ENCODE measurements around the gene PLEKHA1. TPM values are rescaled to one million over a fixed set of nuclear protein-coding genes. Genes with fewer than 3 reads are reported as not detected.

PLEKHA1 gene
- total RNA-seq, 2 experiments from 2014 or later: 5.5 to 7.3 TPM

GRCh38 chr10:122467701-122468100, 93.2 kb downstream of the PLEKHA1 start:
- Histone ChIP-seq H3K9me3 (ENCODE audit: low read length) (no peaks in the 10 kb centered on the region), H3K4me3 (ENCODE audit: low read depth, low read length, poor library complexity, severe bottlenecking) (no peak overlapping the region), H3K4me2 (ENCODE audit: low read length) (no peak overlapping the region), H3K36me3 (ENCODE audit: insufficient read depth, low read length) (no peaks in the 10 kb centered on the region), H4K20me1 (ENCODE audit: insufficient read depth, low read length) (no peaks in the 10 kb centered on the region), H2AFZ (ENCODE audit: low read length) (no peak overlapping the region), H3K9me2 (ENCODE audit: insufficient read depth, low read length) (no peaks in the 10 kb centered on the region), H3K27ac (ENCODE audit: low read depth, low read length, poor library complexity, severe bottlenecking) (no peak overlapping the region), H3K79me2 (ENCODE audit: insufficient read depth, low read depth, low read length) (no peaks in the 10 kb centered on the region), H3K4me1 (ENCODE audit: insufficient read depth, low read length, poor library complexity, severe bottlenecking) (no peaks in the 10 kb centered on the region)
- POLR2A ChIA-PET: no interaction called here
- no peak for DNase-seq (ENCODE audit: low spot score)
- intact Hi-C loops (cut with micrococcal nuclease; ENCODE audit: unreplicated experiment): no loop called here
- TF ChIP-seq, protein P1, sequence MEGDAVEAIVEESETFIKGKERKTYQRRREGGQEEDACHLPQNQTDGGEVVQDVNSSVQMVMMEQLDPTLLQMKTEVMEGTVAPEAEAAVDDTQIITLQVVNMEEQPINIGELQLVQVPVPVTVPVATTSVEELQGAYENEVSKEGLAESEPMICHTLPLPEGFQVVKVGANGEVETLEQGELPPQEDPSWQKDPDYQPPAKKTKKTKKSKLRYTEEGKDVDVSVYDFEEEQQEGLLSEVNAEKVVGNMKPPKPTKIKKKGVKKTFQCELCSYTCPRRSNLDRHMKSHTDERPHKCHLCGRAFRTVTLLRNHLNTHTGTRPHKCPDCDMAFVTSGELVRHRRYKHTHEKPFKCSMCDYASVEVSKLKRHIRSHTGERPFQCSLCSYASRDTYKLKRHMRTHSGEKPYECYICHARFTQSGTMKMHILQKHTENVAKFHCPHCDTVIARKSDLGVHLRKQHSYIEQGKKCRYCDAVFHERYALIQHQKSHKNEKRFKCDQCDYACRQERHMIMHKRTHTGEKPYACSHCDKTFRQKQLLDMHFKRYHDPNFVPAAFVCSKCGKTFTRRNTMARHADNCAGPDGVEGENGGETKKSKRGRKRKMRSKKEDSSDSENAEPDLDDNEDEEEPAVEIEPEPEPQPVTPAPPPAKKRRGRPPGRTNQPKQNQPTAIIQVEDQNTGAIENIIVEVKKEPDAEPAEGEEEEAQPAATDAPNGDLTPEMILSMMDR (conservative IDR thresholded peaks at IDR 0.05; ENCODE audit: low read length): no peak
- TF ChIP-seq EZH2phosphoT487 (IDR thresholded peaks at IDR 0.05; ENCODE audit: borderline replicate concordance, low read depth, low read length): no peak
- CTCF ChIA-PET (ENCODE audit: unreplicated experiment): no interaction called here
- no TSS peak for BruUV-seq (replicated peaks)

- ChIA-PET CTCF (ENCODE audit: unreplicated experiment) (no interaction called here), POLR2A (interaction anchor here (0.6 kb wide), 1 partner anchor 167 kb away, joined by 3 read pairs; no protein-coding TSS in a partner anchor)
- BruUV-seq (replicated peaks): no TSS peak
- Histone ChIP-seq H3K4me3 (ENCODE audit: low read depth, low read length, poor library complexity, severe bottlenecking) (no peak overlapping the region), H3K36me3 (ENCODE audit: insufficient read depth, low read length) (no peaks in the 10 kb centered on the region), H3K79me2 (ENCODE audit: insufficient read depth, low read depth, low read length) (no peaks in the 10 kb centered on the region), H3K27ac (ENCODE audit: low read depth, low read length, poor library complexity, severe bottlenecking) (no peak overlapping the region), H3K4me1 (ENCODE audit: insufficient read depth, low read length, poor library complexity, severe bottlenecking) (no peaks in the 10 kb centered on the region), H3K9me2 (ENCODE audit: insufficient read depth, low read length) (no peaks in the 10 kb centered on the region), H4K20me1 (ENCODE audit: insufficient read depth, low read length) (no peaks in the 10 kb centered on the region), H3K9me3 (ENCODE audit: low read length) (no peaks in the 10 kb centered on the region), H3K4me2 (ENCODE audit: low read length) (no peak overlapping the region), H2AFZ (ENCODE audit: low read length) (no peak overlapping the region)
- TF ChIP-seq EZH2phosphoT487 (IDR thresholded peaks at IDR 0.05; ENCODE audit: borderline replicate concordance, low read depth, low read length): no peak
- TF ChIP-seq, protein P1 (conservative IDR thresholded peaks at IDR 0.05; ENCODE audit: low read length): no peak
- DNase-seq (ENCODE audit: low spot score): no peak
- intact Hi-C loops (cut with micrococcal nuclease; ENCODE audit: unreplicated experiment): no loop called here
Measured at GRCh38 chr10:122468307-122468925, 93.9 kb downstream of the PLEKHA1 start.

GRCh38 chr10:122468926-122469781, 94.6 kb downstream of the PLEKHA1 start:
- TF ChIP-seq EZH2phosphoT487 (IDR thresholded peaks at IDR 0.05; ENCODE audit: borderline replicate concordance, low read depth, low read length): no peak
- TF ChIP-seq, protein P1 (conservative IDR thresholded peaks at IDR 0.05; ENCODE audit: low read length): no peak
- ChIA-PET CTCF (ENCODE audit: unreplicated experiment) (no interaction called here), POLR2A (interaction anchor here (0.6 kb wide), 1 partner anchor 166 kb away, joined by 3 read pairs; no protein-coding TSS in a partner anchor)
- no peaks in the 10 kb centered on the region for H3K4me1 ChIP-seq (ENCODE audit: insufficient read depth, low read length, poor library complexity, severe bottlenecking)
- intact Hi-C loops (cut with micrococcal nuclease; ENCODE audit: unreplicated experiment): no loop called here
- no peaks in the 10 kb centered on the region for H3K79me2 ChIP-seq (ENCODE audit: insufficient read depth, low read depth, low read length)
- H3K4me2 ChIP-seq (ENCODE audit: low read length): no peak overlapping the region
- no peaks in the 10 kb centered on the region for H3K9me3 ChIP-seq (ENCODE audit: low read length)
- no peaks in the 10 kb centered on the region for H3K36me3 ChIP-seq (ENCODE audit: insufficient read depth, low read length)
- BruUV-seq (replicated peaks): no TSS peak
- no peak overlapping the region for H3K4me3 ChIP-seq (ENCODE audit: low read depth, low read length, poor library complexity, severe bottlenecking)
- no peak for DNase-seq (ENCODE audit: low spot score)
- H3K27ac ChIP-seq (ENCODE audit: low read depth, low read length, poor library complexity, severe bottlenecking): no peak overlapping the region
- no peaks in the 10 kb centered on the region for H4K20me1 ChIP-seq (ENCODE audit: insufficient read depth, low read length)
- no peak overlapping the region for H2AFZ ChIP-seq (ENCODE audit: low read length)
- H3K9me2 ChIP-seq (ENCODE audit: insufficient read depth, low read length): no peaks in the 10 kb centered on the region

All from OCI-LY7 (cell line).